HepG2 (cell line): ENCODE results near the gene SPAG9. TPM values are rescaled to one million over a fixed set of nuclear protein-coding genes. Genes with fewer than 3 reads are reported as not detected.

ENCODE experiments used
- AKAP8 ChIP-seq: sonication (generic); formaldehyde crosslinking; IDR thresholded peaks from 2 replicates; pipeline ENCODE4 v1.5.1; 2020; ENCODE audit warnings: mild to moderate bottlenecking, missing genetic modification reagents
- BCL6 ChIP-seq: IDR thresholded peaks from 2 replicates; pipeline ENCODE4 v1.6.1; 2016; ENCODE audit warnings: missing genetic modification reagents, missing compliant biosample characterization
- BORCS8-MEF2B ChIP-seq: sonication (generic); formaldehyde crosslinking; IDR thresholded peaks from 2 replicates; pipeline ENCODE4 v1.8.0; 2022; ENCODE audit warnings: mild to moderate bottlenecking, missing genetic modification reagents
- CTCF ChIP-seq: sonication (generic); formaldehyde crosslinking; IDR thresholded peaks from 2 replicates; pipeline ENCODE4 v1.5.0; 2020; ENCODE audit warnings: mild to moderate bottlenecking, missing genetic modification reagents, moderate library complexity
- HOXA9 ChIP-seq: sonication (generic); formaldehyde crosslinking; IDR thresholded peaks from 2 replicates; pipeline ENCODE4 v1.8.1; 2022; ENCODE audit warnings: missing genetic modification reagents, mild to moderate bottlenecking, moderate library complexity, borderline replicate concordance
- JUND ChIP-seq: sonication (generic); formaldehyde crosslinking; IDR thresholded peaks from 2 replicates; pipeline ENCODE4 v1.8.0; 2022; ENCODE audit warnings: mild to moderate bottlenecking, missing genetic modification reagents
- KDM6A ChIP-seq: IDR thresholded peaks from 2 replicates; pipeline ENCODE4 v1.6.1; 2016; ENCODE audit warnings: low read depth
- MED8 ChIP-seq: sonication (generic); formaldehyde crosslinking; IDR thresholded peaks from 2 replicates; pipeline ENCODE4 v1.8.1; 2023; ENCODE audit warnings: mild to moderate bottlenecking, missing genetic modification reagents; ENCODE audit not compliant: insufficient replicate concordance
- NONO ChIP-seq, 2 experiments: fragments of 450-650 bp in 1 of 2; sonication (generic) in 1 of 2; formaldehyde crosslinking in 1 of 2; IDR thresholded peaks in 1 of 2; conservative IDR thresholded peaks in 1 of 2; 2 replicates each; pipeline versions ENCODE4 v1.6.1 to v1.8.0; 2017 to 2022; ENCODE audit warnings: mild to moderate bottlenecking in 1 of 2, missing genetic modification reagents in 1 of 2, moderate library complexity in 1 of 2
- SKIL ChIP-seq: sonication (generic); formaldehyde crosslinking; IDR thresholded peaks from 2 replicates; pipeline ENCODE4 v1.8.0; 2022; ENCODE audit warnings: missing genetic modification reagents, mild to moderate bottlenecking, moderate library complexity, borderline replicate concordance
- SNAPC2 ChIP-seq: sonication (generic); formaldehyde crosslinking; IDR thresholded peaks from 2 replicates; pipeline ENCODE4 v1.8.1; 2022; ENCODE audit warnings: mild to moderate bottlenecking, missing genetic modification reagents
- SOX5 ChIP-seq: IDR thresholded peaks from 2 replicates; pipeline ENCODE4 v1.6.1; 2016; ENCODE audit warnings: borderline replicate concordance
- SP140L ChIP-seq: sonication (generic); formaldehyde crosslinking; IDR thresholded peaks from 2 replicates; pipeline ENCODE4 v1.4.0; 2020; ENCODE audit warnings: missing genetic modification reagents, borderline replicate concordance
- ZBTB14 ChIP-seq: sonication (generic); formaldehyde crosslinking; IDR thresholded peaks from 2 replicates; pipeline ENCODE4 v1.4.0; 2020; ENCODE audit warnings: missing genetic modification reagents
- ZNF607 ChIP-seq: sonication (generic); formaldehyde crosslinking; IDR thresholded peaks from 2 replicates; pipeline ENCODE4 v1.5.1; 2020; ENCODE audit warnings: missing genetic modification reagents, mild to moderate bottlenecking, borderline replicate concordance
- ZNF660 ChIP-seq: sonication (generic); formaldehyde crosslinking; IDR thresholded peaks from 2 replicates; pipeline ENCODE4 v1.5.1; 2020; ENCODE audit warnings: mild to moderate bottlenecking, low read depth, missing genetic modification reagents, borderline replicate concordance
- ZNF790 ChIP-seq: sonication (generic); formaldehyde crosslinking; IDR thresholded peaks from 2 replicates; pipeline ENCODE4 v1.8.0; 2022; ENCODE audit warnings: missing genetic modification reagents, mild to moderate bottlenecking, borderline replicate concordance
- ZSCAN20 ChIP-seq: sonication (generic); formaldehyde crosslinking; IDR thresholded peaks from 2 replicates; pipeline ENCODE4 v1.4.0; 2020; ENCODE audit warnings: missing genetic modification reagents, mild to moderate bottlenecking, borderline replicate concordance
- polyA plus RNA-seq, 8 experiments: library from polyadenylated mRNA; depleted of rRNA in 3 of 8; stranded (reverse) in 7 of 8; unstranded in 1 of 8; fragments of >200 nt; fragmentation: Illumina TruSeq in 4 of 8; extraction: Trizol in 4 of 8; gene quantifications; 2 replicates each; pipeline versions ENCODE4 v1.2.1 to v1.2.3, GENCODE V29; 2011 to 2016; ENCODE audit warnings: low read depth in 4 of 8, missing spikeins in 1 of 8, mixed read lengths in 1 of 8; ENCODE audit not compliant: insufficient read depth in 1 of 8
- total RNA-seq, 5 experiments: library from RNA; depleted of rRNA; stranded (reverse); fragments of >200 nt; fragmentation: Illumina TruSeq; extraction: Trizol; gene quantifications; 2 replicates each; pipeline ENCODE4 v1.2.3, GENCODE V29; 2016; ENCODE audit warnings: low read depth in 1 of 5
- TF ChIP-seq, protein P1 (sequence below): sonication (generic); formaldehyde crosslinking; IDR thresholded peaks from 2 replicates; pipeline ENCODE4 v1.8.0; 2022; ENCODE audit warnings: mild to moderate bottlenecking, missing genetic modification reagents, borderline replicate concordance
- TF ChIP-seq, protein P2 (sequence below): sonication (generic); formaldehyde crosslinking; IDR thresholded peaks from 2 replicates; pipeline ENCODE4 v1.5.0; 2020; ENCODE audit warnings: missing genetic modification reagents

SPAG9 gene
- total and polyA plus RNA-seq, 2 of the 13 experiments (the other 11 are each of a cell fraction or from before 2014, with no cell fraction given) = 43.2 to 78.6 TPM

DNA sequence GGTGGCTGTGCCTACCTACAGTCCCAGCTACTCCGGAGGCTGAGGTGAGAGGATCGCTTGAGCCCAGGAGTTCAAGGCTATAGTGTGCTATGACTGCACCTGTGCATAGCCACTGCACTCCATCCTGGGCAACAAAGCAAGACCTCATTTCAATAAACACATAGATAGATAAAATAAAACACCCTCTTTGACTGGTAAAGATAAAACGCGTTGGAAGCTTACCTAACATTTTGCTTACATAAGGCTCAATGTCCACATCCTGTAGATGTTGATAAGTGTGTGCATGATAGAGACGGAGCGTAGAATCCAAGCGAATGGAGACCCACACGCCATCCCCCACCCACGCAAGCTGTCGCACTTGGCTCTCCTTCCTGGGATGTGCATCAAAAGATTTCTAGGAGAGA lies 141.1 kb downstream of the SPAG9 start (continued):
- TF ChIP-seq, protein P1, sequence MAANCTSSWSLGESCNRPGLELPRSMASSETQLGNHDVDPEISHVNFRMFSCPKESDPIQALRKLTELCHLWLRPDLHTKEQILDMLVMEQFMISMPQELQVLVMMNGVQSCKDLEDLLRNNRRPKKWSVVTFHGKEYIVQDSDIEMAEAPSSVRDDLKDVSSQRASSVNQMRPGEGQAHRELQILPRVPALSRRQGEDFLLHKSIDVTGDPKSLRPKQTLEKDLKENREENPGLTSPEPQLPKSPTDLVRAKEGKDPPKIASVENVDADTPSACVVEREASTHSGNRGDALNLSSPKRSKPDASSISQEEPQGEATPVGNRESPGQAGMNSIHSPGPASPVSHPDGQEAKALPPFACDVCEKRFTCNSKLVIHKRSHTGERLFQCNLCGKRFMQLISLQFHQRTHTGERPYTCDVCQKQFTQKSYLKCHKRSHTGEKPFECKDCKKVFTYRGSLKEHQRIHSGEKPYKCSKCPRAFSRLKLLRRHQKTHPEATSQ = no peak
- TF ChIP-seq AKAP8 = 0 out of 2 replicates have a peak, but pooled peaks have one; percentile 61
- TF ChIP-seq JUND = no peak
- TF ChIP-seq ZBTB14 = no peak
- TF ChIP-seq MED8 (CRISPR knock-in tag) = peak; percentile 45
- TF ChIP-seq NONO (IDR thresholded peaks at IDR 0.05) = no peak
- TF ChIP-seq NONO (CRISPR knock-in tag; conservative IDR thresholded peaks at IDR 0.05) = no peak
- no peak for TF ChIP-seq KDM6A (CRISPR knock-in tag)
- TF ChIP-seq SNAPC2 (CRISPR knock-in tag) = peak; percentile 81; the same call in 1 of the 2 replicates
- no peak for TF ChIP-seq HOXA9 (CRISPR knock-in tag)
- TF ChIP-seq ZNF790 = no peak
- TF ChIP-seq ZNF660 (CRISPR knock-in tag) = no peak
- TF ChIP-seq, protein P2, sequence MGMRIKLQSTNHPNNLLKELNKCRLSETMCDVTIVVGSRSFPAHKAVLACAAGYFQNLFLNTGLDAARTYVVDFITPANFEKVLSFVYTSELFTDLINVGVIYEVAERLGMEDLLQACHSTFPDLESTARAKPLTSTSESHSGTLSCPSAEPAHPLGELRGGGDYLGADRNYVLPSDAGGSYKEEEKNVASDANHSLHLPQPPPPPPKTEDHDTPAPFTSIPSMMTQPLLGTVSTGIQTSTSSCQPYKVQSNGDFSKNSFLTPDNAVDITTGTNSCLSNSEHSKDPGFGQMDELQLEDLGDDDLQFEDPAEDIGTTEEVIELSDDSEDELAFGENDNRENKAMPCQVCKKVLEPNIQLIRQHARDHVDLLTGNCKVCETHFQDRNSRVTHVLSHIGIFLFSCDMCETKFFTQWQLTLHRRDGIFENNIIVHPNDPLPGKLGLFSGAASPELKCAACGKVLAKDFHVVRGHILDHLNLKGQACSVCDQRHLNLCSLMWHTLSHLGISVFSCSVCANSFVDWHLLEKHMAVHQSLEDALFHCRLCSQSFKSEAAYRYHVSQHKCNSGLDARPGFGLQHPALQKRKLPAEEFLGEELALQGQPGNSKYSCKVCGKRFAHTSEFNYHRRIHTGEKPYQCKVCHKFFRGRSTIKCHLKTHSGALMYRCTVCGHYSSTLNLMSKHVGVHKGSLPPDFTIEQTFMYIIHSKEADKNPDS (CRISPR knock-in tag) = no peak
- TF ChIP-seq SP140L = 0 out of 2 replicates have a peak, but pooled peaks have one; percentile 55
- peak; percentile 34; the same call in 1 of the 2 replicates for TF ChIP-seq ZNF607 (CRISPR knock-in tag)
- TF ChIP-seq ZSCAN20 = no peak
- peak; percentile 49; the same call in 1 of the 2 replicates for TF ChIP-seq BCL6 (CRISPR knock-in tag)
- no peak; the same call in 1 of the 2 replicates for TF ChIP-seq SKIL (CRISPR knock-in tag)
- no peak for TF ChIP-seq BORCS8-MEF2B (CRISPR knock-in tag)
- TF ChIP-seq CTCF = no peak
- peak; percentile 90; the same call in 1 of the 2 replicates for TF ChIP-seq SOX5 (CRISPR knock-in tag)
